Mesothelial cell of epicardium (in vitro differentiated cells): ENCODE results near the gene TEKT1. TPM values are rescaled to one million over a fixed set of nuclear protein-coding genes. Genes with fewer than 3 reads are reported as not detected.
"Not testable (repeated sequence)": the region's sequence is repeated elsewhere in the genome, so short reads cannot be mapped to it uniquely, and the experiment has no call there.

ENCODE experiments used
- DNase-seq, 2 experiments: peaks; one replicate each; pipeline ENCODE4 v3.0.0; 2021; ENCODE audit warnings: low spot score in 2 of 2; ENCODE audit not compliant: unreplicated experiment in 2 of 2
- H3K27ac Mint-ChIP-seq: 2 replicates; pipeline ENCODE4 v1.8.0; 2021; ENCODE audit warnings: mixed read lengths
- H3K27me3 Mint-ChIP-seq: 2 replicates; pipeline ENCODE4 v1.8.0; 2021; ENCODE audit warnings: low read depth, mixed read lengths
- H3K36me3 Mint-ChIP-seq: 2 replicates; pipeline ENCODE4 v1.8.0; 2021; ENCODE audit warnings: mixed read lengths
- H3K4me1 Mint-ChIP-seq: 2 replicates; pipeline ENCODE4 v1.8.0; 2021; ENCODE audit warnings: mixed read lengths
- H3K4me3 Mint-ChIP-seq: 2 replicates; pipeline ENCODE4 v1.8.0; 2021; ENCODE audit warnings: mild to moderate bottlenecking, moderate library complexity, mixed read lengths
- H3K9me3 Mint-ChIP-seq: 2 replicates; pipeline ENCODE4 v1.8.0; 2021; ENCODE audit warnings: mixed read lengths
- CTCF ChIP-seq: fragments of 200-600 bp; sonication (generic); IDR thresholded peaks from one replicate; pipeline ENCODE4 v1.5.0; 2021; ENCODE audit warnings: antibody characterized with exemption; ENCODE audit not compliant: unreplicated experiment
- total RNA-seq: library from RNA; stranded (reverse); gene quantifications from 3 replicates; pipeline ENCODE4 v1.2.1, GENCODE V29; 2021

Gene TEKT1
- total RNA-seq, result not detected in 3 replicates

GRCh38 chr17:6831661-6832263 is at the start of gene TEKT1:
Gene TEKT1, minus strand, starts transcription at chr17:6831729. Its CDS starts 1,353 bp downstream, at chr17:6830376.
- TF ChIP-seq CTCF, result no peak
- Mint-ChIP-seq H3K27ac (no peak within 1 kb of the TSS), H3K4me1 (peaks cover 2% of the 10 kb centered on the region), H3K36me3 (no peaks in the 10 kb centered on the region), H3K4me3 (peak within 1 kb of the TSS; percentile 64), H3K27me3 (peaks cover 85% of the 10 kb centered on the region), H3K9me3 (no peaks in the 10 kb centered on the region)
- DNase-seq, result peak; percentile 52 to 80

DNA sequence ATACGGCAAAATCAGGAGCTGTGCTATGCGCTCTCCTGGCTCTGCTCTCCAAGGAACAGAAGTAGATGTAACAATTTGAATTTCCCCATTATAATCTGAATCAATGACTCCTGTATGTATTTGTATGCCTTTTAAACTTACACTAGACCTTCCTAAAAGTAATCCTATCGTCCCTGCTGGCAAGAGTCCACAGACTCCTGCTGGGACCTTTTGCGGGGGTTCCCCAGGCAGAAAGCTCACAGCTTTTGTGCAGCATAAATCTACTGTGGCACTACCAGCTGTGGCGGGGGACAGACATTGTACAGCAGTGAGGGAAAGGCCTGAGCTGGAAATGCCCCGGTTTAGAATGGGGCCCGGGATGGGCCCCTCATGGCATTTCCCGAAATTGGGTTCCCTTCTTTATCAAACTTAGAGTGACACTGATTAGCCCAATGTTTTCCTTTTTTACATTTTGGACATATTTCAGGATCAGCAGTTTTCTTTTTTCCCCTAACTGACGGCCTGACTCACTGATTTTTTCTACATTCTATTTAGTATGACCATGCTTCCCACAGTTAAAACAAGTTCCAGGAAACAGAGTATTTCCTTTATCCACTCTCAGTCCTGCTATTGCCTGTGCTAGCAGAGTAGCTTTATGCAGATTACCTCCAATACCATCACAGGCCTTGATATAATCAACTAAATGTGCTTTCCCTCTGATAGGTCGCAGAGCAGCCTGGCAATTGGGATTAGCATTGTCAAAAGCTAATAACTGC is 47.9 kb upstream of the TEKT1 start:
- H3K4me1 Mint-ChIP-seq, H3K27ac Mint-ChIP-seq, DNase-seq, H3K4me3 Mint-ChIP-seq, H3K36me3 Mint-ChIP-seq: not testable (repeated sequence)
- H3K9me3 Mint-ChIP-seq, result peaks cover 21% of the 10 kb centered on the region
- peaks cover 17% of the 10 kb centered on the region for H3K27me3 Mint-ChIP-seq

- H3K36me3 Mint-ChIP-seq, result not testable (repeated sequence)
Observed at GRCh38 chr17:6875276-6875675, 43.7 kb upstream of the TEKT1 start.

DNA sequence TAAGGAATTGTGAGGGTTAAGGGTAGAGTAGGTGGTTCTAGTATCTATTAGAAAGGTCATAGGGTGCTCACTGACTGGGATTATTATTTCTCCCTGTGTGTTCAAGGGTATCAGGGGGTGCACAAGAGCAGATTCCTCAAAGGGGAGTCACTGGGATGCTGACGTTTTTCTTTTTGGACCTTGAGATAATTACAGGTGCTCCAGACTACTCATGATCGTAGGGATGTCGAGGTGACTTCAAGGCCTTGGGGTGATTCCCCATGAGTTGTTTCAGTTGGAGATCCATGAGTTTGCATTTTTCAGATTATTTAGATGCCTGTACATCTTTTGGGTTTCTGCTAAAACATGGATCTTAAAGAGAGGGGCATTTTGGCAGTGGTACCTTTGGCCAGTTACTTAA is 41.4 kb upstream of the TEKT1 start:
- Mint-ChIP-seq H3K27me3 (peaks cover 15% of the 10 kb centered on the region), H3K9me3 (no peaks in the 10 kb centered on the region), H3K36me3 (no peaks in the 10 kb centered on the region), H3K4me1 (no peaks in the 10 kb centered on the region), H3K27ac (no peak overlapping the region), H3K4me3 (no peak overlapping the region)
- no peak for TF ChIP-seq CTCF
- DNase-seq, result no peak

More at GRCh38 chr17:6875276-6875675, 43.7 kb upstream of the TEKT1 start:
- peaks cover 18% of the 10 kb centered on the region for H3K27me3 Mint-ChIP-seq
- DNase-seq, H3K27ac Mint-ChIP-seq, H3K9me3 Mint-ChIP-seq, H3K4me3 Mint-ChIP-seq, H3K4me1 Mint-ChIP-seq: not testable (repeated sequence)

DNA sequence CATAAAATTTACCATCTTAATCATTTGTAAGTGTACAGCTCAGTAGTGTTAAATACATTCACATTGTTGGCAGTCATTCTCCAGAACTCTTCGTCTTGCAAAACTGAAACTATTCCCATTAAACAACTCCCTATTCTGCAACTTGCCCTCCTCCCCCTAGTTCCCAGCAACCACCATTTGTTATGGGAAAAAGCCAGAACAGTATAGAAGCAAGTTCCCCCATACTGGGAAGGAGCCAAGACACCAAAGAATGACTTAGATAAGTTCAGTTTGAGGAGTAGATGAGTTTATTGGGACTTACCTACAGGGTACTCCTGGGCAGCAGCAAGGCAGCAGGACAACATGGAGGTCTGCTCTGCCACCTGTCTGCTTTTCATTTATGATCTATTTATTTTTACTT is 39.3 kb upstream of the TEKT1 start:
- no peak for DNase-seq
- Mint-ChIP-seq H3K4me1 (no peaks in the 10 kb centered on the region), H3K36me3 (peaks cover 1% of the 10 kb centered on the region), H3K27me3 (peaks cover 5% of the 10 kb centered on the region), H3K9me3 (no peaks in the 10 kb centered on the region), H3K4me3 (no peak overlapping the region), H3K27ac (no peak overlapping the region)
- no peak for TF ChIP-seq CTCF

- H3K9me3 Mint-ChIP-seq, result no peaks in the 10 kb centered on the region
- peaks cover 5% of the 10 kb centered on the region for H3K27me3 Mint-ChIP-seq
- no peak overlapping the region for H3K27ac Mint-ChIP-seq
- H3K4me1 Mint-ChIP-seq, result no peaks in the 10 kb centered on the region
- peaks cover 1% of the 10 kb centered on the region for H3K36me3 Mint-ChIP-seq
- no peak for DNase-seq
- no peak for TF ChIP-seq CTCF
- H3K4me3 Mint-ChIP-seq, result no peak overlapping the region
Observed at GRCh38 chr17:6868582-6868981, 37.1 kb upstream of the TEKT1 start.
